Fibroblast of pulmonary artery (primary cell): ENCODE data around the gene LCE2D.

Experiments used
- DNase-seq: peaks from one replicate; pipeline ENCODE4 v3.0.0-alpha.2; 2010; ENCODE audit warnings: low read depth
- H3K4me3 ChIP-seq: replicated peaks from 2 replicates; pipeline ENCODE4 v1.5.1; 2011; ENCODE audit warnings: low read depth, mild to moderate bottlenecking, control low read depth, low read length, moderate library complexity
- TF ChIP-seq, protein P1 (sequence below): IDR thresholded peaks from 2 replicates; pipeline ENCODE4 v1.5.1; 2011; ENCODE audit warnings: mild to moderate bottlenecking, control low read depth, low read length, inconsistent platforms; ENCODE audit errors: missing control alignments

LCE2D gene

DNA sequence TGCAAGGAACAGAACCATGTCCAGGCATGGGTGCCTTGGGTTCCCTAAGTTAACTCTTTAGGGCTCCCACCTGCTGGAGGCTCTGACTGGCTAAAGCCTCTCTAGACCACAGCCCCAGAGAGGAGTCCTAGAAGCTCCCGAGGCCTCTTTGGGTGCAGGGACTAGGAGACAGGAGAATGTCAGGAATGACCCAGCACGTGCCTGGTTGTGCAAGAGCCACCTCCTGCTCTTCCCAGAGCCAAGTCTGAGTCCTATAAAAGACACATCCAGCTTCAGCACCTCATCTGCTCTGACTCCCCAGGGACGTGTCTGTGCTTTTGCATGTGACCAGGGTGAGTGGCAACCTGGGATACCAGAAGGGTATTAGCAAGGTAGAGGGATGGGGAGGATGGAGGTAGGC lies at the start of gene LCE2D:
Gene LCE2D, plus strand, starts transcription at position 283 of the 400 bp plus-strand sequence. CDS start 726 bp downstream, outside the sequence.
- DNase-seq: no peak
- no peak within 1 kb of the TSS for H3K4me3 ChIP-seq
- TF ChIP-seq, protein P1, sequence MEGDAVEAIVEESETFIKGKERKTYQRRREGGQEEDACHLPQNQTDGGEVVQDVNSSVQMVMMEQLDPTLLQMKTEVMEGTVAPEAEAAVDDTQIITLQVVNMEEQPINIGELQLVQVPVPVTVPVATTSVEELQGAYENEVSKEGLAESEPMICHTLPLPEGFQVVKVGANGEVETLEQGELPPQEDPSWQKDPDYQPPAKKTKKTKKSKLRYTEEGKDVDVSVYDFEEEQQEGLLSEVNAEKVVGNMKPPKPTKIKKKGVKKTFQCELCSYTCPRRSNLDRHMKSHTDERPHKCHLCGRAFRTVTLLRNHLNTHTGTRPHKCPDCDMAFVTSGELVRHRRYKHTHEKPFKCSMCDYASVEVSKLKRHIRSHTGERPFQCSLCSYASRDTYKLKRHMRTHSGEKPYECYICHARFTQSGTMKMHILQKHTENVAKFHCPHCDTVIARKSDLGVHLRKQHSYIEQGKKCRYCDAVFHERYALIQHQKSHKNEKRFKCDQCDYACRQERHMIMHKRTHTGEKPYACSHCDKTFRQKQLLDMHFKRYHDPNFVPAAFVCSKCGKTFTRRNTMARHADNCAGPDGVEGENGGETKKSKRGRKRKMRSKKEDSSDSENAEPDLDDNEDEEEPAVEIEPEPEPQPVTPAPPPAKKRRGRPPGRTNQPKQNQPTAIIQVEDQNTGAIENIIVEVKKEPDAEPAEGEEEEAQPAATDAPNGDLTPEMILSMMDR: no peak

DNA sequence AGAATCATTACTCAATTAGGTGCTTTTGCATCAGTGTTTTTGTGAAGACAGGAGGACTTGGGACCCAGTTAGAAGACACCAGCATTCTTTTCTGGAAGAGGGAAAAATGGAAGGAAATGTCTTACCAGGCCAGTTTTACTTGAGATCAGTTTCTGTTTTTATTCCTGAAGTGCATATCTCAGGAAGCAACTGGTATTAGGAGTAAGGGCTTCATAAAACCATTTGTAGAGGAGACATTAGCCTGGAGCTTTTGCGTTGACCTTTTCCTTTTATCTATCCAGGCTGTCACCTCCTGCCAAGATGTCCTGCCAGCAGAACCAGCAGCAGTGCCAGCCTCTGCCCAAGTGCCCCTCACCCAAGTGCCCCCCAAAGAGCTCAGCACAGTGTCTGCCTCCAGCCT lies 49.7 kb upstream of the LCE2D start, which contains the start of gene LCE3B:
Gene LCE3B, plus strand, starts transcription at position 301 of the 400 bp plus-strand sequence. Its CDS starts 0 bp downstream, at position 301.
- H3K4me3 ChIP-seq: no peak within 1 kb of the TSS
- DNase-seq: no peak
- TF ChIP-seq, protein P1: no peak

- DNase-seq: no peak
- TF ChIP-seq, protein P1: no peak
- no peak overlapping the region for H3K4me3 ChIP-seq
These were observed 41.2 kb upstream of the LCE2D start for GRCh38 chr1:152621993-152622392.

GRCh38 chr1:152622803-152623202 lies 40.4 kb upstream of the LCE2D start, which contains the start of gene LCE3A:
Gene LCE3A, minus strand, starts transcription at chr1:152623103. Its CDS starts 0 bp downstream, at chr1:152623103.
- TF ChIP-seq, protein P1: no peak
- no peak within 1 kb of the TSS for H3K4me3 ChIP-seq
- DNase-seq: no peak

DNA sequence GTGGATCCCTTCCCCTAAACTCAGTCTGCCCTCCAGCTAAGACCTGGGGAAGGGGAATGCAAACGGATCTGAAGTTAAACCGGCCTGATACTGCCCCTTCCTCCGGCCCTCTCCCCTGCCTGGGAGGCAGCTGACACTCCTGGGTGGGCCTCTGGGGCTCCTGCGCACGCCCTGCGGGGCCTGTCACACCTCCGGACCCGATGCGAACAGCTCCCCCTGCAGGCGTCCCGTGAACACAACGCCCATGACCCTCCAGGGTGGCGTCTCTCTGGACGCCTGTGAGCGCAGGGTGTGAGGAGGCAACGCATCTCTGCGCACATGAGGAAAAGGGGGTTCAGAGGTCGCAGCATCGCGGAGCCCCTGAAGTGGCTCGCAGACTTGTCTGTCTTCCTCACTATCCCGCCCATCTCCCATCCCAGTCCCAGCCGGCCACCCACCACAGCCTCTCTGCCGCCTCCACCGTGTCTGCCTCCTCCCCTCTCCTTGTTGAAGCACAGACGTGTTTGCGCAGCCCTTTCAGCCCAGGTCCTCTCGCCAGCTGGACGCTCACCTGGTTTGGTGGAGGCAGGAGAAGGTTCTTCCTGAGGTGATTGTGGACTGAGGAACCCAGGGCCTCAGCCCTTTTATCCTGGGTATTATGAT lies 39.9 kb upstream of the LCE2D start:
- no peak for DNase-seq
- TF ChIP-seq, protein P1: no peak

GRCh38 chr1:152626744-152627143 lies 36.4 kb upstream of the LCE2D start:
- no peak for DNase-seq
- no peak overlapping the region for H3K4me3 ChIP-seq
- TF ChIP-seq, protein P1: no peak

More for the DNA sequence above, 39.9 kb upstream of the LCE2D start:
- no peak overlapping the region for H3K4me3 ChIP-seq

- H3K4me3 ChIP-seq: no peak overlapping the region
- DNase-seq: no peak
- TF ChIP-seq, protein P1: no peak
These were observed 32.6 kb upstream of the LCE2D start for GRCh38 chr1:152630596-152630995.
